A673 (cell line): Measurements from ENCODE around the gene MAZ.

Experiments used
- EZH2 ChIP-seq: fragments of 200-600 bp; sonication (generic); IDR thresholded peaks from 2 replicates; pipeline ENCODE4 v1.6.1; 2017; ENCODE audit warnings: borderline replicate concordance, low read depth, mild to moderate bottlenecking, mixed read lengths, antibody characterized with exemption, low read length; ENCODE audit not compliant: poor library complexity, severe bottlenecking
- TF ChIP-seq, protein P1 (sequence below): fragments of 300-800, 200-600 bp; sonication (generic); conservative IDR thresholded peaks from 2 replicates; pipeline ENCODE4 v1.5.1; 2017; ENCODE audit warnings: low read depth, mild to moderate bottlenecking, antibody characterized with exemption, low read length, moderate library complexity, mixed read lengths

DNA sequence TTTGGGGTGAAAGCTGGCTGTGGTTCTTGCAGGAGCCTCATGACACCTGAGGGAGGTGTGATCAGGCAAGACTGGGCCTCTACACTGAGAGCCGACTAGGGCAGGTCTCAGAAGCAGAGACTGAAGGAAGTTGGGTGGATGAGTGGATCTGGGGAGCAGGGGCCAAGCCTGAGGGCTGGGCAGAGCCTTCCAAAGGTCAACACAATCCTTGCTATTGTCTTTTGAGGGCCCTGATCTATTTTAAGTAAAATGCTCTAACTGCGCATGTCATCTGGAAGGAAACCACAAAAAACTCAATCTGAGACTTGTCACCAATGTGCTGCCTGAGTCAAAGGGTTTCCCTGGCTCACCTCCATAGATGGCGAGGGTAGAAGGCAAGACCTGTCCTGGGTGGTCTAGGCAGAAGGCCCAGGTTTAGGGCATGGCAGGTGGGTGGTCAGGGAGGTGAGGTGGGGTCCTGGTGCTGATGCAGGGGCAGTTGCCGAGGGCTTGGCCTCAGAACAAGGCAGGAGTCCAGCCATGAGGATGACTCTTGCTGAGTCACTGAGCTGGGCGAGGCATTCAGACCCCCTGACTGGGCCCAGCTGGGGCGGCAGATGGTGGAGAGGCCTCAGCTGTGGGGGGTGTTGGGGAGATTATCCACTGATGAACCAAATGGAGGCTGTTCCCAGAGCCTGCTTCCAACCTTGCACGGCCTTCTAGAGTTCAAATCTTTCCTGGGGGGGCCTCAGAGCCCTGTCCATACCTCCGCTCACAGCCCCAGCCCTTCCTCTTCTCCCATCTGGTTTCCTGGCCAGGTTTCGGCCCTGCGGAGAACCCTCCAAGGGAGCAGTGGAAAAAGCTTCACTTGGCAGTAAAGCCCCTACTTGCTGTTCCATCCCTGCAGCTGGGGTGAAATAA is 19.1 kb downstream of the MAZ start:
- TF ChIP-seq, protein P1, sequence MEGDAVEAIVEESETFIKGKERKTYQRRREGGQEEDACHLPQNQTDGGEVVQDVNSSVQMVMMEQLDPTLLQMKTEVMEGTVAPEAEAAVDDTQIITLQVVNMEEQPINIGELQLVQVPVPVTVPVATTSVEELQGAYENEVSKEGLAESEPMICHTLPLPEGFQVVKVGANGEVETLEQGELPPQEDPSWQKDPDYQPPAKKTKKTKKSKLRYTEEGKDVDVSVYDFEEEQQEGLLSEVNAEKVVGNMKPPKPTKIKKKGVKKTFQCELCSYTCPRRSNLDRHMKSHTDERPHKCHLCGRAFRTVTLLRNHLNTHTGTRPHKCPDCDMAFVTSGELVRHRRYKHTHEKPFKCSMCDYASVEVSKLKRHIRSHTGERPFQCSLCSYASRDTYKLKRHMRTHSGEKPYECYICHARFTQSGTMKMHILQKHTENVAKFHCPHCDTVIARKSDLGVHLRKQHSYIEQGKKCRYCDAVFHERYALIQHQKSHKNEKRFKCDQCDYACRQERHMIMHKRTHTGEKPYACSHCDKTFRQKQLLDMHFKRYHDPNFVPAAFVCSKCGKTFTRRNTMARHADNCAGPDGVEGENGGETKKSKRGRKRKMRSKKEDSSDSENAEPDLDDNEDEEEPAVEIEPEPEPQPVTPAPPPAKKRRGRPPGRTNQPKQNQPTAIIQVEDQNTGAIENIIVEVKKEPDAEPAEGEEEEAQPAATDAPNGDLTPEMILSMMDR = no peak
- TF ChIP-seq EZH2 = no peak
